ENCODE measurements around the gene MORC2. TPM values are rescaled to one million over a fixed set of nuclear protein-coding genes. Genes with fewer than 3 reads are reported as not detected.

MORC2 gene
- total and polyA plus RNA-seq, 9 of the 15 experiments (the other 6 are each of a cell fraction or from before 2014, with no cell fraction given) = 3.3 to 34.7 (median 16.7) TPM

DNA sequence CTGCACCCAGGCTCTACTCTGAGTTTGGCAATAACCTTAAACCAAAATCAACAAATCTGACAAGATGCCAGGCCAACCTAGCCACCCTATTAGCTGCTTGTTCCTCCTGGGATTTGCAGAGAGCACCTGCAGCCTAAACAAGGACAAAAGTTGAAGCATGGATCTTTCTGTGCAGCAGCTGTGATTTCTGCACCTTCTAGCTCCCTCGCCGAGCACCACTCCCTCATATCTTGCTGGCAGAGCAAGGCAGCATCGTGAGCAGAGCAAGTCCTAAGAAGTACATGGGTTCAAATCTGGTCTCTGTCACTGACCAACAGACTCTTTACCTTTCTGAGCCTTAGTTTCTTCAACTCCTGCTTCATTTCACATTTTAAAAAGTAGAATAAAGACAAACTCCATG is 38.3 kb downstream of the MORC2 start (continued):
- TF ChIP-seq ZNF143 (CRISPR knock-in tag; IDR thresholded peaks at IDR 0.05) (no peak), NFIX (CRISPR knock-in tag; IDR thresholded peaks at IDR 0.05; ENCODE audit: low read depth) (no peak), ETV1 (tag; conservative IDR thresholded peaks at IDR 0.05; ENCODE audit: low read depth) (no peak)

- Histone ChIP-seq H2AFZ (ENCODE audit: low read depth, low read length) (no peak overlapping the region), H3K4me1 (replicated peaks in 1 of 2; ENCODE audit: control insufficient read depth in 2 of 2, insufficient read depth in 2 of 2, low read length in 2 of 2) (no peaks in the 10 kb centered on the region), H3K9ac (ENCODE audit: insufficient read depth in 1 of 2, low read depth in 2 of 2, low read length in 2 of 2) (no peak overlapping the region), H3K27me3 (ENCODE audit: control insufficient read depth in 2 of 2, insufficient read depth in 2 of 2, low read length in 2 of 2) (no peaks in the 10 kb centered on the region), H3K36me3 (ENCODE audit: control insufficient read depth, insufficient read depth, low read length) (peaks cover 77% of the 10 kb centered on the region; the same call in 2 of the 3 replicates), H3K79me2 (ENCODE audit: control insufficient read depth, insufficient read depth, low read length) (no peaks in the 10 kb centered on the region), H3K4me2 (ENCODE audit: insufficient read depth, low read length) (no peak overlapping the region), H4K20me1 (replicated peaks; ENCODE audit: control insufficient read depth, insufficient read depth, low read length) (no peaks in the 10 kb centered on the region), H3K9me1 (ENCODE audit: control insufficient read depth, insufficient read depth, low read length) (no peaks in the 10 kb centered on the region), H3K4me3 (no peak overlapping the region), H3K27ac (ENCODE audit: extremely low read depth, low read depth, low read length) (no peak overlapping the region), H3K9me3 (replicated peaks; ENCODE audit: control insufficient read depth, insufficient read depth, low read depth, low read length) (no peaks in the 10 kb centered on the region)
- WGBS (ENCODE audit: insufficient coverage, low coverage, missing lambda C conversion rate) = 100% methylated on average over 1 of the region's 6 CpGs
- ChIA-PET CTCF (ENCODE audit: low intra/inter-chr PET ratio) (no interaction called here), POLR2A (no interaction called here)
- FAIRE-seq = no peak
- in situ Hi-C loops (cut with MboI) = no loop called here
- no peak for DNase-seq (ENCODE audit: extremely low read depth in 1 of 4, low spot score in 3 of 4)
- BruUV-seq (replicated peaks) = no TSS peak
- no peak for ATAC-seq
- intact Hi-C loops (cut with micrococcal nuclease) = no loop called here
- no peak for TF ChIP-seq POLR2AphosphoS2 (IDR thresholded peaks at IDR 0.05; ENCODE audit: low read length)
- no peak for TF ChIP-seq CCNT2 (IDR thresholded peaks at IDR 0.05; ENCODE audit: borderline replicate concordance, extremely low read depth, insufficient read length, low read depth, low read length)
- no peak for TF ChIP-seq FOXK1 (CRISPR knock-in tag; IDR thresholded peaks at IDR 0.05; ENCODE audit: borderline replicate concordance)
- no peak for TF ChIP-seq ZBTB40 (IDR thresholded peaks at IDR 0.05)
- TF ChIP-seq ZBTB40 (CRISPR knock-in tag; IDR thresholded peaks at IDR 0.05) = no peak
- no peak for TF ChIP-seq TAL1 (IDR thresholded peaks at IDR 0.05)
- TF ChIP-seq MYC (IDR thresholded peaks at IDR 0.05; ENCODE audit: low read depth, low read length) = no peak
- TF ChIP-seq MYC (CRISPR knock-in tag; IDR thresholded peaks at IDR 0.05; ENCODE audit: borderline replicate concordance, low read depth) = no peak
- no peak for TF ChIP-seq ARID2 (IDR thresholded peaks at IDR 0.05)
- TF ChIP-seq ZNF57 (CRISPR knock-in tag; IDR thresholded peaks at IDR 0.05) = no peak
Observed at GRCh38 chr22:30928401-30928800, 40.2 kb downstream of the MORC2 start.

All from K562 (cell line).